ENCODE data around the gene MMAB. TPM values are rescaled to one million over a fixed set of nuclear protein-coding genes. Genes with fewer than 3 reads are reported as not detected.

Gene MMAB
- total and polyA plus RNA-seq, 2 experiments from 2014 or later: 6.7 to 26.8 TPM

- H3K9me3 ChIP-seq (ENCODE audit: low read depth): no peaks in the 10 kb centered on the region
- H3K4me2 ChIP-seq (ENCODE audit: unreplicated experiment): no peak overlapping the region
- 97 to 100% methylated on average over 3 of the region's 3 CpGs for WGBS, 2 experiments (ENCODE audit: low coverage in 1 of 2, low lambda C conversion rate in 2 of 2, missing lambda C conversion rate in 2 of 2)
- H3K79me2 ChIP-seq (ENCODE audit: insufficient read depth): no peaks in the 10 kb centered on the region
- no peaks in the 10 kb centered on the region for H3K27me3 ChIP-seq (replicated peaks; ENCODE audit: insufficient read depth)
- no peak overlapping the region for H3K4me3 ChIP-seq
- no peak overlapping the region for H2AFZ ChIP-seq
- no peak overlapping the region for H3K27ac ChIP-seq
- no peaks in the 10 kb centered on the region for H3K9me2 ChIP-seq (ENCODE audit: insufficient read depth)
- DNase-seq: no peak
- H3K9ac ChIP-seq: no peak overlapping the region
- in situ Hi-C loops (cut with MboI): no loop called here
- no peak for TF ChIP-seq EZH2 (IDR thresholded peaks at IDR 0.05; ENCODE audit: insufficient read depth, poor library complexity, severe bottlenecking)
- no peak for TF ChIP-seq EZH2phosphoT487 (IDR thresholded peaks at IDR 0.05; ENCODE audit: insufficient read depth, low read depth)
- no peaks in the 10 kb centered on the region for H3F3A ChIP-seq (ENCODE audit: insufficient read depth)
- no peaks in the 10 kb centered on the region for H4K20me1 ChIP-seq (ENCODE audit: insufficient read depth)
- H3K4me1 ChIP-seq (ENCODE audit: insufficient read depth): no peaks in the 10 kb centered on the region
- peaks cover 16% of the 10 kb centered on the region; the same call in 1 of the 2 replicates for H3K36me3 ChIP-seq (ENCODE audit: low read depth)
Measured at GRCh38 chr12:109525279-109525585, 48.1 kb downstream of the MMAB start.

GRCh38 chr12:109524466-109525278, 48.6 kb downstream of the MMAB start:
- H3K36me3 ChIP-seq (ENCODE audit: low read depth): peaks cover 20% of the 10 kb centered on the region; the same call in 1 of the 2 replicates
- DNase-seq: no peak
- H3K9me3 ChIP-seq (ENCODE audit: low read depth): no peaks in the 10 kb centered on the region
- no peak overlapping the region for H3K4me2 ChIP-seq (ENCODE audit: unreplicated experiment)
- H3K9ac ChIP-seq: no peak overlapping the region
- no peaks in the 10 kb centered on the region for H3K9me2 ChIP-seq (ENCODE audit: insufficient read depth)
- no peaks in the 10 kb centered on the region for H4K20me1 ChIP-seq (ENCODE audit: insufficient read depth)
- no peaks in the 10 kb centered on the region for H3K27me3 ChIP-seq (replicated peaks; ENCODE audit: insufficient read depth)
- no peak overlapping the region for H2AFZ ChIP-seq
- H3K4me3 ChIP-seq: no peak overlapping the region
- 0 out of 2 replicates have a peak, but pooled peaks cover under 1% of the 10 kb centered on the region for H3K4me1 ChIP-seq (ENCODE audit: insufficient read depth)
- in situ Hi-C loops (cut with MboI): no loop called here
- WGBS, 2 experiments (ENCODE audit: low coverage in 1 of 2, low lambda C conversion rate in 2 of 2, missing lambda C conversion rate in 2 of 2): 93 to 95% methylated on average over 24 to 26 of the region's 26 CpGs
- no peak overlapping the region for H3K27ac ChIP-seq
- TF ChIP-seq EZH2 (IDR thresholded peaks at IDR 0.05; ENCODE audit: insufficient read depth, poor library complexity, severe bottlenecking) (no peak), EZH2phosphoT487 (IDR thresholded peaks at IDR 0.05; ENCODE audit: insufficient read depth, low read depth) (no peak)
- H3F3A ChIP-seq (ENCODE audit: insufficient read depth): peaks cover 2% of the 10 kb centered on the region
- H3K79me2 ChIP-seq (ENCODE audit: insufficient read depth): no peaks in the 10 kb centered on the region

DNA sequence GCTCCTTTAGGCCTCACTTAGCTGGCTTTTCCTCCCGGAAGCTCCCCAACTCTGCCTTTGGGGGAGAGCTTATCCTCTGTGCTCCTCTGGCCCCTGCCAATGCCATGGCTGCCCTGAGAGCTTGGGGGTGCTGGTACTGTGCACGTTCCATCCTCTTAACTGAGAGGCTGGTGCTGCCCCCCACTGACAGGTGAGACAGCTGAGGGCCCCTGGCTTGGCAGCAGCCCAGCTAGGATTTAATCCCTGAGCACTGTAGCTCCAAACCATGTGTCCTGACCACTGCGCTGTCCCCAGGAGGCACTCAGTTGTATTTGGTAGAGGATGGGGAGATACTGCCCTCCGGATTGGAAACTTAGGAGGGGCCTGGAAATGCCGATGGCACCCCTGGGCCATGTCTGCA, 49.8 kb downstream of the MMAB start:
- no peaks in the 10 kb centered on the region for H3K9me3 ChIP-seq (ENCODE audit: low read depth)
- no peaks in the 10 kb centered on the region for H4K20me1 ChIP-seq (ENCODE audit: insufficient read depth)
- no peaks in the 10 kb centered on the region for H3K79me2 ChIP-seq (ENCODE audit: insufficient read depth)
- H3K9me2 ChIP-seq (ENCODE audit: insufficient read depth): no peaks in the 10 kb centered on the region
- H3K4me2 ChIP-seq (ENCODE audit: unreplicated experiment): no peak overlapping the region
- DNase-seq: no peak
- H2AFZ ChIP-seq: no peak overlapping the region
- H3K27ac ChIP-seq: no peak overlapping the region
- peaks cover 12% of the 10 kb centered on the region for H3F3A ChIP-seq (ENCODE audit: insufficient read depth)
- H3K27me3 ChIP-seq (replicated peaks; ENCODE audit: insufficient read depth): no peaks in the 10 kb centered on the region
- H3K4me3 ChIP-seq: no peak overlapping the region
- in situ Hi-C loops (cut with MboI): no loop called here
- no peak overlapping the region for H3K9ac ChIP-seq
- H3K36me3 ChIP-seq (ENCODE audit: low read depth): peaks cover 19% of the 10 kb centered on the region; the same call in 1 of the 2 replicates
- 95 to 96% methylated on average over 5 of the region's 5 CpGs for WGBS, 2 experiments (ENCODE audit: low coverage in 1 of 2, low lambda C conversion rate in 2 of 2, missing lambda C conversion rate in 2 of 2)
- no peak for TF ChIP-seq EZH2 (IDR thresholded peaks at IDR 0.05; ENCODE audit: insufficient read depth, poor library complexity, severe bottlenecking)
- TF ChIP-seq EZH2phosphoT487 (IDR thresholded peaks at IDR 0.05; ENCODE audit: insufficient read depth, low read depth): no peak
- H3K4me1 ChIP-seq (ENCODE audit: insufficient read depth): peaks cover 9% of the 10 kb centered on the region

DNA sequence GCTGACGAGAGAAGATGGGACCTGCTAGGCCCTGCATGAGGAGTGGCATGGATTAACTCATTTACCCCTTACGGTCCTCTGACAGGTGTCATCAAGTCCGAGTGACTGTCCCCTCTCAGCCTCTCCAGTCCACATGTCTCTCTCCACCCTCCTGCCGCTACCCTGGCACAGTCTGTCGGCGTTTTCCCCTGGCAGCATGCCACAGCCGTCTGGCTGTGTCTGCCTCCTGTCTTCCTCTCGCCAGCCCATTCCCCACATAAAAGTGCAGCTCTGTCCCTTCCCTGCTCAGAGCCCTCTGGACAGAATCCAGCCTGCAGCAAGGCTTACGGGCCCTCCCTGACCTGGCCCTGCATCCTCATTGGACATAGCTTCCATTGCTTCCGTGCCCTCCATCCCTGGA, 50.2 kb downstream of the MMAB start:
- Histone ChIP-seq H4K20me1 (ENCODE audit: insufficient read depth) (no peaks in the 10 kb centered on the region), H3K9ac (no peak overlapping the region), H3K4me2 (ENCODE audit: unreplicated experiment) (no peak overlapping the region), H3K4me3 (no peak overlapping the region), H3K9me3 (ENCODE audit: low read depth) (no peaks in the 10 kb centered on the region), H3K36me3 (ENCODE audit: low read depth) (peaks cover 19% of the 10 kb centered on the region; the same call in 1 of the 2 replicates), H3K4me1 (ENCODE audit: insufficient read depth) (peaks cover 9% of the 10 kb centered on the region), H2AFZ (no peak overlapping the region), H3K27ac (no peak overlapping the region), H3F3A (ENCODE audit: insufficient read depth) (peaks cover 17% of the 10 kb centered on the region), H3K79me2 (ENCODE audit: insufficient read depth) (no peaks in the 10 kb centered on the region), H3K27me3 (replicated peaks; ENCODE audit: insufficient read depth) (no peaks in the 10 kb centered on the region), H3K9me2 (ENCODE audit: insufficient read depth) (no peaks in the 10 kb centered on the region)
- DNase-seq: no peak
- WGBS, 2 experiments (ENCODE audit: low coverage in 1 of 2, low lambda C conversion rate in 2 of 2, missing lambda C conversion rate in 2 of 2): 83 to 87% methylated on average over 10 of the region's 10 CpGs
- in situ Hi-C loops (cut with MboI): no loop called here
- no peak for TF ChIP-seq EZH2phosphoT487 (IDR thresholded peaks at IDR 0.05; ENCODE audit: insufficient read depth, low read depth)
- no peak for TF ChIP-seq EZH2 (IDR thresholded peaks at IDR 0.05; ENCODE audit: insufficient read depth, poor library complexity, severe bottlenecking)

All from GM23248 (cell line).